Retina (tissue), 1 donor: ENCODE results near the gene KRTDAP.

ENCODE experiments used
- DNase-seq: peaks from one replicate; pipeline ENCODE4 v3.0.0-alpha.2; 2016

The KRTDAP gene

GRCh38 chr19:35449359-35450043 is 40.8 kb downstream of the KRTDAP start:
- peak; percentile 18 for DNase-seq

GRCh38 chr19:35447606-35448469 is 42.4 kb downstream of the KRTDAP start, which contains the start of gene FFAR2:
TSS of gene FFAR2 (plus strand) at chr19:35448257. CDS start at chr19:35449715, 1,458 bp downstream.
- DNase-seq: no peak

GRCh38 chr19:35445826-35446593 is 44.3 kb downstream of the KRTDAP start:
- DNase-seq: no peak

- no peak for DNase-seq
These were observed 45.5 kb downstream of the KRTDAP start for GRCh38 chr19:35444735-35445134.

GRCh38 chr19:35442091-35442490 is 48.2 kb downstream of the KRTDAP start:
- no peak for DNase-seq

GRCh38 chr19:35439921-35440320 is 50.3 kb downstream of the KRTDAP start:
- no peak for DNase-seq

GRCh38 chr19:35438527-35438926 is 51.7 kb downstream of the KRTDAP start:
- no peak for DNase-seq

GRCh38 chr19:35438096-35438495 is 52.2 kb downstream of the KRTDAP start:
- no peak for DNase-seq

GRCh38 chr19:35437406-35437951 is 52.8 kb downstream of the KRTDAP start:
- DNase-seq: no peak
